ENCODE data around the gene PPARA.

DNA sequence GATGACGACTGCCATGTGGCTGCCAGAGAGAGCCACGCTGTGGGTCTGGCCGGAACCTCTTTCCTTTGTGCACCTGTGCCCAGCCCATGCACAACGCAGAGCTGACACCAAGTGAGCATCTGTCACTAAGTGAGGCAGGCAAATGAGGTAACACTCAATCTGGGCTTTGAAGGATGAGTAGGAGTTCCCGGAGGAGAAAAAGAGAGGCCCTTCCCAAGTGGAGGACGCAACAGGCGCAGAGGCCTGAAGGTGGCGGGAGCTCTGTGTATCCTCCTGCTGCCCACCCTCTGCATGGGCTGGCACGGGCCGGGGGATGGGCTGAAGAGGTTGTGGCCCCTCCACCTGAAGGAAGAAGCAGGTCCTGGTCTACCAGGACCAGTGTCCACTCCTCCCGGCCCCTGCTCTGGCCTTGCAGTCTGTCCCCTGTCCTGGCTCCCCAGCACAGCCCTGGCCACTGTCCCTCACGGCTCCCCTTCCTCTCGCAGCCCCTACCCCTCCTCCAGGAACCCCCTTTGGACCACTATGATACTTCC is 23.4 kb upstream of the PPARA start:
- TF ChIP-seq EZH2phosphoT487 (IDR thresholded peaks at IDR 0.05; ENCODE audit: insufficient read depth, low read depth) (no peak), EZH2 (IDR thresholded peaks at IDR 0.05; ENCODE audit: insufficient read depth, poor library complexity, severe bottlenecking) (no peak)

All from GM23248 (cell line).